SK-N-SH (cell line): ENCODE data around the gene GSTM2.

Source experiments
- CHD2 ChIP-seq: fragments of 150-350 bp; IDR thresholded peaks from 2 replicates; pipeline ENCODE4 v1.6.1; 2018; ENCODE audit warnings: low read length; ENCODE audit not compliant: partially characterized antibody
- CTCF ChIP-seq: fragments of 200-600 bp; sonication (generic); IDR thresholded peaks from 2 replicates; pipeline ENCODE4 v1.6.1; 2017; ENCODE audit warnings: antibody characterized with exemption, mild to moderate bottlenecking, moderate library complexity
- ELF1 ChIP-seq: IDR thresholded peaks from 2 replicates; pipeline ENCODE4 v1.4.0; 2012
- EP300 ChIP-seq, 2 experiments: IDR thresholded peaks; 2 replicates each; pipeline versions ENCODE4 v1.4.0 to v1.6.1; 2012; ENCODE audit warnings: borderline replicate concordance in 1 of 2, low read depth in 1 of 2, low read length in 1 of 2
- EZH2phosphoT487 ChIP-seq: fragments of 200-600 bp; sonication (generic); IDR thresholded peaks from 2 replicates; pipeline ENCODE4 v1.6.1; 2017; ENCODE audit warnings: low read depth, mixed run types, mild to moderate bottlenecking, antibody characterized with exemption, moderate library complexity, borderline replicate concordance
- POLR2AphosphoS5 ChIP-seq: IDR thresholded peaks from 2 replicates; pipeline ENCODE4 v1.6.1; 2012; ENCODE audit warnings: low read depth, low read length
- RAD21 ChIP-seq: IDR thresholded peaks from 2 replicates; pipeline ENCODE4 v1.6.1; 2012; ENCODE audit warnings: mild to moderate bottlenecking, low read length
- RCOR1 ChIP-seq: fragments of 150-350 bp; IDR thresholded peaks from 2 replicates; pipeline ENCODE4 v1.6.1; 2017; ENCODE audit warnings: antibody characterized with exemption, low read length
- TAF1 ChIP-seq: IDR thresholded peaks from 2 replicates; pipeline ENCODE4 v1.6.1; 2012; ENCODE audit warnings: low read depth, mild to moderate bottlenecking, low read length, moderate library complexity, borderline replicate concordance
- YY1 ChIP-seq: IDR thresholded peaks from 2 replicates; pipeline ENCODE4 v1.4.0; 2012; ENCODE audit warnings: low read depth, mild to moderate bottlenecking

DNA sequence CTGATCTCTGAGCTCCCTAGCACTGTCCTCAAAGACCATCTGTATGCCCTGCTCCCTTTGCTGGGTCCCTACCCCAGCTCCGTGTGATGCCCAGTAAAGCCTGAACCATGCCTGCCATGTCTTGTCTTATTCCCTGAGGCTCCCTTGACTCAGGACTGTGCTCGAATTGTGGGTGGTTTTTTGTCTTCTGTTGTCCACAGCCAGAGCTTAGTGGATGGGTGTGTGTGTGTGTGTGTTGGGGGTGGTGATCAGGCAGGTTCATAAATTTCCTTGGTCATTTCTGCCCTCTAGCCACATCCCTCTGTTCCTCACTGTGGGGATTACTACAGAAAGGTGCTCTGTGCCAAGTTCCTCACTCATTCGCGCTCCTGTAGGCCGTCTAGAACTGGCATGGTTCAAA lies 49.9 kb downstream of the GSTM2 start:
- TF ChIP-seq CTCF (no peak), EP300 (IDR thresholded peaks at IDR 0.05; ENCODE audit: borderline replicate concordance in 1 of 2, low read depth in 1 of 2, low read length in 1 of 2) (no peak), RAD21 (no peak), EZH2phosphoT487 (no peak), CHD2 (no peak), POLR2AphosphoS5 (no peak), RCOR1 (no peak), YY1 (no peak), TAF1 (no peak), ELF1 (no peak)
